C4-2B (cell line): ENCODE data around the gene CPLX3.

Experiments
- H3K27ac ChIP-seq: fragments of 450-650 bp; 2 replicates; pipeline ENCODE4 v1.5.1; 2017
- ZFX ChIP-seq: fragments of 450-650 bp; IDR thresholded peaks from 2 replicates; pipeline ENCODE4 v1.6.1; 2017
- TF ChIP-seq, protein P1 (sequence below): fragments of 450-650 bp; conservative IDR thresholded peaks from 2 replicates; pipeline ENCODE4 v1.5.1; 2017; ENCODE audit warnings: mild to moderate bottlenecking

The CPLX3 gene, protein sequence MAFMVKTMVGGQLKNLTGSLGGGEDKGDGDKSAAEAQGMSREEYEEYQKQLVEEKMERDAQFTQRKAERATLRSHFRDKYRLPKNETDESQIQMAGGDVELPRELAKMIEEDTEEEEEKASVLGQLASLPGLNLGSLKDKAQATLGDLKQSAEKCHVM

DNA sequence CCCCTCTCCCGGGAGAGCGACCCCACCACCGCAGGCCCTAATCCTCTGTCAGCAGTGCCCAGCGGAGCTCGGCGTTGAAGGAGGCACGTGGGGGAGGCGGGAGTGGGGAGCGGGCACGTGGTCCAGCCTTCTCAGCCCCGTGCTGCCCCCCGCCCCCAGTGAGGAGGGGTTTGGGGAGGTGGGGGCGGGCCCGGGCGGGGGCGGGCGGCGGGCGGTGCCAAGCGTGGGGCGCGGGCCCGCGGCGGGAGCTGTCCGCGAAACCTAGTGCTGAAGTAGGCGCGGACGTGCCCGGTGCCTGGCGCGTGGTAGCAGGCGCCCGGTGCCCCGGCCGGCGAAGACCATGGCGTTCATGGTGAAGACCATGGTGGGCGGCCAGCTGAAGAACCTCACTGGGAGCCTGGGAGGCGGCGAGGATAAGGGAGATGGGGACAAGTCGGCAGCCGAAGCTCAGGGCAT is at the start of gene CPLX3:
TSS of gene CPLX3 (plus strand) at position 264 of the 456 bp plus-strand sequence. CDS start at position 341, 77 bp downstream.
- H3K27ac ChIP-seq, result no peak within 1 kb of the TSS
- no peak for TF ChIP-seq ZFX
- TF ChIP-seq, protein P1, sequence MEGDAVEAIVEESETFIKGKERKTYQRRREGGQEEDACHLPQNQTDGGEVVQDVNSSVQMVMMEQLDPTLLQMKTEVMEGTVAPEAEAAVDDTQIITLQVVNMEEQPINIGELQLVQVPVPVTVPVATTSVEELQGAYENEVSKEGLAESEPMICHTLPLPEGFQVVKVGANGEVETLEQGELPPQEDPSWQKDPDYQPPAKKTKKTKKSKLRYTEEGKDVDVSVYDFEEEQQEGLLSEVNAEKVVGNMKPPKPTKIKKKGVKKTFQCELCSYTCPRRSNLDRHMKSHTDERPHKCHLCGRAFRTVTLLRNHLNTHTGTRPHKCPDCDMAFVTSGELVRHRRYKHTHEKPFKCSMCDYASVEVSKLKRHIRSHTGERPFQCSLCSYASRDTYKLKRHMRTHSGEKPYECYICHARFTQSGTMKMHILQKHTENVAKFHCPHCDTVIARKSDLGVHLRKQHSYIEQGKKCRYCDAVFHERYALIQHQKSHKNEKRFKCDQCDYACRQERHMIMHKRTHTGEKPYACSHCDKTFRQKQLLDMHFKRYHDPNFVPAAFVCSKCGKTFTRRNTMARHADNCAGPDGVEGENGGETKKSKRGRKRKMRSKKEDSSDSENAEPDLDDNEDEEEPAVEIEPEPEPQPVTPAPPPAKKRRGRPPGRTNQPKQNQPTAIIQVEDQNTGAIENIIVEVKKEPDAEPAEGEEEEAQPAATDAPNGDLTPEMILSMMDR, result no peak

DNA sequence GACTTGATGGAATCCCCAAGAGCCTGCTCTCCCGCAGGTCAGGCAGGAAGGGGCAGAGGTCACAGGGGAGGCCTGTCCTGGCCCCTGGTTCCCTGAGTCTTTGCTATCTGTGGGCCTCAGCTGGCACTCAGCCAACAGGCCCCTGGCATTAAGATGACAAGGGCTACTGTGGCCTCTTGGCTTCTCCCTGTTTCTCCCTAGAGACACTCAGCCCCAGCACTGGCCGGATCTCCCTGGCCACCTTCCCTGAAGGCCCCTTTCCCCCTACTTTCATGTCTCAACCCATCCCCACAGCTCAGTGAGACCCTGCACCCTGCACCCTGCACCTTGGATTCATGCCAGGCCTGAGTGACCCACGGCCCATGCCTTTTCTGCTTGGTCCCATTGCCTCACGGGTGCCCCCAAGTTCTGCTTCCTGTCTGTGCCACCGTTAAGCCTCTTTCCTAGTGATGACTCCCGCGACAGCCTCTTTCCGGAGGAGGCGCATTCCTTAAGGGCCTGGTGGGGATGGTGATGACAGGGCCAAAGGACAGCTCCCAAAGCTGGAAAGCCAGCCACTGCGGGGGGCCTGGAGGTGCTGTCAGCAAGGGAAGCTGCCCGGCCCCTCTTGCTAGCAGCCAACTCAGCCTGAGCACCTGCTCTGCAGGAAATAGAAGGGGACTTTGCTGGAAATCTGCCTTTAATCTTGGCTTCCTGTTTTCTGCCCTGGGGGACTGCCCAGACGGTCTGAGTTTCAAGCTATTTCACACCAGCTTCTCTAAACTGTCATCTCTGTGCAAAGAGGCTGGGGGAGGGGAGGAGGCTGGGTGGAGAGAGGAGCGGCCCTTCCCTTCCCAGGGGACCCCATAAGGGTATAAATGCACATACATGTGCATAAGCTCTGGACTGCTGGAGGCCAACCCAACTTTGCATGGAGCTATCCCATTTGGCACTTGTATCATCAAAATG is 49.3 kb upstream of the CPLX3 start:
- TF ChIP-seq, protein P1, result no peak
- no peak overlapping the region for H3K27ac ChIP-seq

- peak overlapping the region; percentile 54 for H3K27ac ChIP-seq
- TF ChIP-seq, protein P1, result no peak
- TF ChIP-seq ZFX, result no peak
Measured at GRCh38 chr15:74777769-74778598, 48.4 kb upstream of the CPLX3 start.

GRCh38 chr15:74778599-74778970 is 47.8 kb upstream of the CPLX3 start:
- TF ChIP-seq, protein P1, result no peak
- no peak for TF ChIP-seq ZFX
- H3K27ac ChIP-seq, result peak overlapping the region; percentile 54

DNA sequence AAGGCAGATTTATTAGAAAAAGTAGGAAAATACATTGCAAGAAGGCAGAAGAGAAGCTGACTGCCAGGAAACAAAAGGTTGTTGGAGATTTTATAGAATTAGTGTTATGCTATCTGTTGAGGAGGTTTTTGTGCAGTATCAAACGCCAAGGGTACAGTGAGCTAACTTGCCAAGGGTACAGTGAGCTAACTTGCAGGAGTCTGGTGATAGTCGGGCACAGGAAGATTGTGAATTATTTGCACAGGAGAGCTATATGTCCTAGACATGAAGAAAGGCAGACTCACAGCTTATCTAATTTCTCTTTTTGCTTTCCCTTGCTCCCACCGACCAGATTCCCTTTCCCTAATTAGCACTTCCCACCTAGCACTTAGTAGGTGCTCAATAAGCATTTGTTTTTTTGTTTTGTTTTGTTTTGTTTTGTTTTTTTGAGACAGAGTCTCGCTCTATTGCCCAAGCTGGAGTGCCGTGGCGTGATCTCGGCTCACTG is 47.2 kb upstream of the CPLX3 start:
- no peak for TF ChIP-seq ZFX
- TF ChIP-seq, protein P1, result no peak
- H3K27ac ChIP-seq, result peak overlapping the region; percentile 54

- TF ChIP-seq ZFX, result no peak
- TF ChIP-seq, protein P1, result no peak
- H3K27ac ChIP-seq, result no peak overlapping the region; the same call in 1 of the 2 replicates
Measured at GRCh38 chr15:74780523-74781430, 45.6 kb upstream of the CPLX3 start.
